ENCODE data around the gene KLHL29. TPM values are rescaled to one million over a fixed set of nuclear protein-coding genes. Genes with fewer than 3 reads are reported as not detected.

Gene KLHL29
- total and polyA plus RNA-seq, 8 donors = 0.91 to 6.6 (median 2.6) TPM

GRCh38 chr2:23363831-23364230, 21.1 kb upstream of the KLHL29 start:
- DNase-seq (no peak), ATAC-seq (no peak), FAIRE-seq (no peak)
- WGBS, 2 donors = 24 to 29% methylated on average over 1 of the region's 1 CpG
- no peaks in the 10 kb centered on the region for H3K36me3 ChIP-seq
- intact Hi-C loops (cut with DNase I) = no loop called here
- no peak overlapping the region for H3K27ac ChIP-seq
- H3K4me3 ChIP-seq = no peak overlapping the region
- TF ChIP-seq CTCF (IDR thresholded peaks at IDR 0.05) = no peak
- no peaks in the 10 kb centered on the region for H3K9me3 ChIP-seq
- H3K4me1 ChIP-seq = peaks cover 0 to 2% (median 0%) of the 10 kb centered on the region in 3 donors
- no peaks in the 10 kb centered on the region for H3K27me3 ChIP-seq

GRCh38 chr2:23366720-23367119, 18.3 kb upstream of the KLHL29 start:
- DNase-seq (no peak), ATAC-seq (no peak), FAIRE-seq (no peak)
- Histone ChIP-seq H3K4me3 (no peak overlapping the region), H3K27ac (no peak overlapping the region), H3K36me3 (no peaks in the 10 kb centered on the region), H3K27me3 (no peaks in the 10 kb centered on the region), H3K9me3 (no peaks in the 10 kb centered on the region), H3K4me1 (no peaks in the 10 kb centered on the region)
- TF ChIP-seq CTCF (IDR thresholded peaks at IDR 0.05) = no peak
- WGBS, 2 donors = 54 to 57% methylated on average over 9 of the region's 9 CpGs
- intact Hi-C loops (cut with DNase I) = no loop called here

DNA sequence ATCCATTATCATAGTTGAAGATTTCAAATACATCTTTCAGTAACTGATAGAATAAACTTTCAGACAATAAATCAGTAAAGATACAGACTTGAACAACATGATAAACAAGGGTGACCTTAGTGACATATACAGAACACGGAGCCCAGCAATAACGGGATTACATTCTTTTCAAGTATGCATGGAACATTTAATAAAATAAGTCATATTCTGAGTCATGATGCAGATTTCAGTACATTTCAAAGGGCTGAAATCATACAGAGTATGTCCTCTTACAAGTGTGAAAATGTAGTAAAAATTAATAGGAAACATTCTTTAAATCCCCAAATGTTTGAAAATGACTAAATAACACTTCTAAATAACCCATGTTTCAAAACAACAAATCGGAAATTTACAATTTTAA, 17.2 kb upstream of the KLHL29 start:
- Histone ChIP-seq H3K4me3 (no peak overlapping the region), H3K36me3 (no peaks in the 10 kb centered on the region), H3K27ac (no peak overlapping the region), H3K9me3 (no peaks in the 10 kb centered on the region), H3K4me1 (no peaks in the 10 kb centered on the region), H3K27me3 (no peaks in the 10 kb centered on the region)
- ATAC-seq (no peak), FAIRE-seq (no peak), DNase-seq (no peak)
- TF ChIP-seq CTCF (IDR thresholded peaks at IDR 0.05) = no peak
- WGBS, 2 donors = 55 to 67% methylated on average over 3 of the region's 3 CpGs
- intact Hi-C loops (cut with DNase I) = no loop called here

GRCh38 chr2:23373666-23374065, 11.3 kb upstream of the KLHL29 start:
- DNase-seq (no peak), FAIRE-seq (no peak), ATAC-seq (no peak)
- intact Hi-C loops (cut with DNase I) = no loop called here
- Histone ChIP-seq H3K27me3 (no peaks in the 10 kb centered on the region), H3K27ac (no peak overlapping the region), H3K36me3 (no peaks in the 10 kb centered on the region), H3K4me1 (no peaks in the 10 kb centered on the region), H3K4me3 (no peak overlapping the region), H3K9me3 (no peaks in the 10 kb centered on the region)
- 76 to 86% methylated on average over 8 of the region's 8 CpGs for WGBS, 2 donors
- no peak for TF ChIP-seq CTCF (IDR thresholded peaks at IDR 0.05)

DNA sequence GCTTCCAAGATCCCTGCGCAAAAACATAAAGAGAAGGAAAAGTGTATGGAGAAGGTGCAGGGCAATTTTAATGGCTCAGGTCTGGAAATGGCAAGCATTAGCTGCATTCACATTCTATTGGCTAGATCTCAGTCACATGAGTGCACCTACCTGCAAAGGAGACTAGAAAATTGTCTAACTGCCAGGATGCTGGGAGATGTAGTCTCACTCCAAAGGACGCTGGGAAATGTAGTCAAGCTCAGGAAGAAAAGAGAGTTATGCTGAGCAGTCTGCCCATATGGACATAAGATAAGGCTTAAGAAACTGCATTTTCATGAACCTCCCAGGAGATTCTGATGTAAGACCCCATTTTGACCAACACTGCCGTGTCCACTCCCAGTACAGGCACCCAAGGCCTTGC, 9.5 kb upstream of the KLHL29 start:
- DNase-seq = no peak
- 76% methylated on average over 3 of the region's 3 CpGs for WGBS, 2 donors

More for the DNA sequence above, 9.5 kb upstream of the KLHL29 start:
- Histone ChIP-seq H3K27ac (no peak overlapping the region), H3K4me3 (no peak overlapping the region), H3K4me1 (peaks cover 0 to 4% (median 0%) of the 10 kb centered on the region in 3 donors), H3K27me3 (no peaks in the 10 kb centered on the region), H3K36me3 (no peaks in the 10 kb centered on the region), H3K9me3 (no peaks in the 10 kb centered on the region)
- ATAC-seq = no peak
- intact Hi-C loops (cut with DNase I) = no loop called here
- no peak for TF ChIP-seq CTCF (IDR thresholded peaks at IDR 0.05)
- FAIRE-seq = no peak

All from pancreas (tissue), 10 donors.